H1 (cell line): ENCODE measurements around the gene C2orf74. TPM values are rescaled to one million over a fixed set of nuclear protein-coding genes. Genes with fewer than 3 reads are reported as not detected.

Source experiments
- CTCF ChIA-PET: fragments of 300-600 bp; sonication (Branson Sonifier 250); formaldehyde crosslinking; loops from one replicate; lab custom pipeline; 2021; ENCODE audit not compliant: partially characterized antibody; lab: Charles Lee
- POLR2A ChIA-PET: fragments of 300-600 bp; sonication (Branson Sonifier 250); formaldehyde crosslinking; loops from one replicate; lab custom pipeline; 2021; ENCODE audit warnings: inconsistent platforms; ENCODE audit not compliant: partially characterized antibody; lab: Charles Lee
- DNase-seq, 2 experiments: peaks; one replicate each; pipeline versions ENCODE4 v3.0.0 to v3.0.0-alpha.2; 2010 to 2022; ENCODE audit warnings: low spot score in 2 of 2, low read depth in 1 of 2, mixed read lengths in 1 of 2
- FAIRE-seq: peaks from 2 replicates; lab custom pipeline; 2011; peaks lifted over from hg19 to GRCh38; lab: Jason Lieb, UNC
- H2AFZ ChIP-seq: 2 replicates; pipeline ENCODE4 v1.8.1; 2012; ENCODE audit warnings: low read length, inconsistent platforms
- H2AK5ac ChIP-seq: 2 replicates; pipeline ENCODE4 v1.6.1; 2013; ENCODE audit warnings: low read depth, low read length
- H2BK120ac ChIP-seq: replicated peaks from 2 replicates; pipeline ENCODE3; 2013; ENCODE audit warnings: low read depth, low read length, inconsistent platforms
- H2BK12ac ChIP-seq: 2 replicates; pipeline ENCODE4 v1.6.1; 2013; ENCODE audit warnings: low read depth, low read length
- H2BK15ac ChIP-seq: 2 replicates; pipeline ENCODE4 v1.6.1; 2013; ENCODE audit warnings: low read length
- H2BK20ac ChIP-seq: 2 replicates; pipeline ENCODE4 v1.6.1; 2013; ENCODE audit warnings: low read length
- H2BK5ac ChIP-seq: 2 replicates; pipeline ENCODE4 v1.6.1; 2013; ENCODE audit warnings: low read depth, low read length
- H3K14ac ChIP-seq: 2 replicates; pipeline ENCODE4 v1.6.1; 2013; ENCODE audit warnings: inconsistent platforms; ENCODE audit not compliant: insufficient read length
- H3K18ac ChIP-seq: 2 replicates; pipeline ENCODE4 v1.6.1; 2013; ENCODE audit warnings: low read length; ENCODE audit errors: extremely low read depth
- H3K23ac ChIP-seq: 2 replicates; pipeline ENCODE4 v1.6.1; 2013; ENCODE audit warnings: inconsistent platforms; ENCODE audit not compliant: insufficient read length
- H3K23me2 ChIP-seq: 2 replicates; pipeline ENCODE4 v1.6.1; 2013; ENCODE audit warnings: low read depth, low read length
- H3K27ac ChIP-seq: 2 replicates; pipeline ENCODE4 v1.6.1; 2011; ENCODE audit warnings: low read depth, low read length, inconsistent platforms
- H3K27me3 ChIP-seq, 4 experiments: replicated peaks in 1 of 4; 1 replicate in 1 of 4; 2 replicates in 3 of 4; pipeline versions ENCODE4 v1.6.1 to v1.8.1; 2011 to 2013; ENCODE audit warnings: low read length in 3 of 4, mild to moderate bottlenecking in 3 of 4, inconsistent platforms in 2 of 4, mixed read lengths in 2 of 4, moderate library complexity in 1 of 4; ENCODE audit not compliant: control insufficient read depth in 3 of 4, insufficient read depth in 3 of 4; ENCODE audit errors: extremely low read depth in 1 of 4
- H3K36me3 ChIP-seq, 4 experiments: 2 replicates each; pipeline versions ENCODE4 v1.6.1 to v1.8.1; 2011 to 2013; ENCODE audit warnings: mild to moderate bottlenecking in 4 of 4, low read length in 3 of 4, moderate library complexity in 2 of 4, control low read depth in 1 of 4, inconsistent platforms in 1 of 4; ENCODE audit not compliant: insufficient read depth in 4 of 4, control insufficient read depth in 2 of 4
- H3K4ac ChIP-seq: replicated peaks from 2 replicates; pipeline ENCODE3; 2013; ENCODE audit warnings: low read length, low read depth, mixed read lengths, inconsistent platforms; ENCODE audit not compliant: insufficient read length
- H3K4me1 ChIP-seq, 4 experiments: replicated peaks in 1 of 4; 1 replicate in 1 of 4; 2 replicates in 3 of 4; pipeline versions ENCODE4 v1.6.1 to v1.8.1; 2011 to 2013; ENCODE audit warnings: low read length in 3 of 4, inconsistent platforms in 2 of 4, mixed read lengths in 1 of 4; ENCODE audit not compliant: insufficient read depth in 4 of 4, control insufficient read depth in 3 of 4
- H3K4me2 ChIP-seq, 2 experiments: 2 replicates each; pipeline versions ENCODE4 v1.6.1 to v1.8.1; 2011 to 2013; ENCODE audit warnings: low read depth in 2 of 2, low read length in 2 of 2, control low read depth in 1 of 2, inconsistent platforms in 1 of 2, mild to moderate bottlenecking in 1 of 2; ENCODE audit not compliant: insufficient read depth in 1 of 2
- H3K4me3 ChIP-seq, 4 experiments: fragments of 200-600, 300-600 bp in 1 of 4; sonication (generic), shearing (Covaris generic), sonication (Bioruptor Twin) in 1 of 4; 2 replicates each; pipeline versions ENCODE4 v1.5.1 to v1.8.1; 2011 to 2016; ENCODE audit warnings: low read length in 4 of 4, low read depth in 3 of 4, control low read depth in 2 of 4, inconsistent platforms in 2 of 4, mild to moderate bottlenecking in 2 of 4, mixed read lengths in 1 of 4, moderate library complexity in 1 of 4; ENCODE audit not compliant: insufficient read depth in 2 of 4; ENCODE audit errors: extremely low read depth in 1 of 4
- H3K56ac ChIP-seq: replicated peaks from 2 replicates; pipeline ENCODE3; 2013; ENCODE audit warnings: low read depth, mild to moderate bottlenecking, mixed read lengths, low read length, inconsistent platforms; ENCODE audit not compliant: insufficient read length
- H3K79me1 ChIP-seq: 2 replicates; pipeline ENCODE4 v1.6.1; 2013; ENCODE audit warnings: low read depth, low read length, control low read depth
- H3K79me2 ChIP-seq, 2 experiments: 2 replicates each; pipeline versions ENCODE4 v1.6.1 to v1.8.1; 2012 to 2013; ENCODE audit warnings: low read length in 2 of 2, mild to moderate bottlenecking in 2 of 2, inconsistent platforms in 1 of 2; ENCODE audit not compliant: insufficient read depth in 2 of 2, control insufficient read depth in 1 of 2
- H3K9ac ChIP-seq, 4 experiments: replicated peaks in 1 of 4; 1 replicate in 1 of 4; 2 replicates in 3 of 4; pipeline versions ENCODE4 v1.6.1 to v1.8.1; 2011 to 2013; ENCODE audit warnings: low read depth in 3 of 4, low read length in 3 of 4, control low read depth in 2 of 4, mild to moderate bottlenecking in 2 of 4, moderate library complexity in 2 of 4, inconsistent platforms in 1 of 4; ENCODE audit errors: extremely low read depth in 1 of 4
- H3K9me3 ChIP-seq, 2 experiments: 2 replicates each; pipeline versions ENCODE4 v1.6.1 to v1.8.1; 2012 to 2013; ENCODE audit warnings: mild to moderate bottlenecking in 2 of 2, moderate library complexity in 2 of 2, control low read depth in 1 of 2, inconsistent platforms in 1 of 2, low read depth in 1 of 2, low read length in 1 of 2, mixed read lengths in 1 of 2; ENCODE audit not compliant: insufficient read depth in 2 of 2
- H4K20me1 ChIP-seq, 2 experiments: replicated peaks in 1 of 2; 2 replicates each; pipeline versions ENCODE3 to v1.8.1; 2011 to 2013; ENCODE audit warnings: inconsistent platforms in 2 of 2, low read length in 2 of 2, mild to moderate bottlenecking in 1 of 2; ENCODE audit not compliant: insufficient read depth in 2 of 2, control insufficient read depth in 1 of 2
- H4K5ac ChIP-seq: 2 replicates; pipeline ENCODE4 v1.6.1; 2013; ENCODE audit warnings: low read length, low read depth, mixed read lengths, inconsistent platforms; ENCODE audit not compliant: insufficient read length
- H4K8ac ChIP-seq: 2 replicates; pipeline ENCODE4 v1.8.0; 2013; ENCODE audit warnings: mild to moderate bottlenecking, moderate library complexity, low read length, inconsistent platforms; ENCODE audit not compliant: insufficient read depth; ENCODE audit errors: extremely low read depth
- H4K91ac ChIP-seq: replicated peaks from 2 replicates; pipeline ENCODE3; 2013; ENCODE audit warnings: low read length, mixed read lengths, inconsistent platforms; ENCODE audit not compliant: insufficient read length
- ATF3 ChIP-seq: IDR thresholded peaks from 2 replicates; pipeline ENCODE4 v1.6.1; 2011; ENCODE audit warnings: low read depth, mild to moderate bottlenecking, low read length; ENCODE audit not compliant: insufficient read depth
- CBX8 ChIP-seq: fragments of 300-800, 300-1000 bp; sonication (generic); IDR thresholded peaks from 2 replicates; pipeline ENCODE4 v1.7.1; 2016; ENCODE audit warnings: low read depth, low read length, borderline replicate concordance
- CHD1 ChIP-seq: IDR thresholded peaks from 2 replicates; pipeline ENCODE4 v1.6.1; 2012; ENCODE audit warnings: low read depth, low read length, improper control_type of control experiment
- EP300 ChIP-seq, 2 experiments: IDR thresholded peaks; 1 replicate in 1 of 2; 2 replicates in 1 of 2; pipeline ENCODE4 v1.6.1; 2011 to 2012; ENCODE audit warnings: low read depth in 2 of 2, low read length in 2 of 2, mild to moderate bottlenecking in 2 of 2, borderline replicate concordance in 1 of 2, inconsistent platforms in 1 of 2, moderate library complexity in 1 of 2
- FOSL1 ChIP-seq: IDR thresholded peaks from 2 replicates; pipeline ENCODE4 v1.6.1; 2011; ENCODE audit warnings: mild to moderate bottlenecking, low read depth, low read length, moderate library complexity; ENCODE audit not compliant: insufficient read depth
- KDM1A ChIP-seq: fragments of 200-600, 300-600 bp; sonication (generic); IDR thresholded peaks from 2 replicates; pipeline ENCODE4 v1.7.1; 2016; ENCODE audit warnings: mild to moderate bottlenecking, low read length, borderline replicate concordance
- KDM5A ChIP-seq: fragments of 200-600 bp; IDR thresholded peaks from 2 replicates; pipeline ENCODE4 v1.7.1; 2012; ENCODE audit warnings: mild to moderate bottlenecking, low read length, inconsistent platforms, mixed read lengths
- POLR2A ChIP-seq, 2 experiments: IDR thresholded peaks; 1 replicate in 1 of 2; 2 replicates in 1 of 2; pipeline ENCODE4 v1.6.1; 2011; ENCODE audit warnings: low read depth in 2 of 2, low read length in 2 of 2, mild to moderate bottlenecking in 2 of 2; ENCODE audit errors: control extremely low read depth in 1 of 2
- POLR2AphosphoS5 ChIP-seq: IDR thresholded peaks from 2 replicates; pipeline ENCODE4 v1.6.1; 2011; ENCODE audit warnings: low read depth, low read length
- RXRA ChIP-seq: IDR thresholded peaks from 2 replicates; pipeline ENCODE4 v1.6.1; 2011; ENCODE audit warnings: low read depth, mild to moderate bottlenecking, low read length, moderate library complexity; ENCODE audit not compliant: insufficient read depth
- SIX5 ChIP-seq: IDR thresholded peaks from 2 replicates; pipeline ENCODE4 v1.6.1; 2011; ENCODE audit warnings: mild to moderate bottlenecking, low read depth, low read length
- SUZ12 ChIP-seq: fragments of 200-600 bp; sonication (generic); IDR thresholded peaks from 2 replicates; pipeline ENCODE4 v1.6.1; 2012; ENCODE audit warnings: mild to moderate bottlenecking, inconsistent platforms, low read length, moderate library complexity, mixed read lengths
- TBP ChIP-seq: IDR thresholded peaks from 2 replicates; pipeline ENCODE4 v1.6.1; 2011; ENCODE audit warnings: low read depth, low read length, improper control_type of control experiment
- TEAD4 ChIP-seq: IDR thresholded peaks from 2 replicates; pipeline ENCODE4 v1.6.1; 2012; ENCODE audit warnings: low read depth, low read length, inconsistent platforms, mixed read lengths
- WGBS, 2 experiments: shearing (Covaris generic) in 1 of 2; methylation state at CpG; one replicate each; pipeline versions ENCODE4 v1.1.6 to v1.1.7; 2013 to 2015; ENCODE audit warnings: low lambda C conversion rate in 2 of 2, mixed read lengths in 2 of 2, inconsistent platforms in 1 of 2, low coverage in 1 of 2, missing lambda C conversion rate in 1 of 2; ENCODE audit not compliant: insufficient replicate concordance in 2 of 2, insufficient coverage in 1 of 2, insufficient read length in 1 of 2; ENCODE audit errors: extremely low coverage in 1 of 2, missing lambda C conversion rate in 1 of 2; 5-methylcytosine and 5-hydroxymethylcytosine counted together
- polyA plus RNA-seq, 7 experiments: library from polyadenylated mRNA; depleted of rRNA in 3 of 7; stranded (reverse) in 5 of 7; unstranded in 2 of 7; fragments of >200 nt in 5 of 7; fragments of 200-250 nt in 2 of 7; gene quantifications; 1 replicate in 5 of 7; 2 replicates in 1 of 7; 4 replicates in 1 of 7; pipeline versions ENCODE4 v1.2.1 to v1.2.3, GENCODE V29; 2011 to 2013; ENCODE audit warnings: missing spikeins in 2 of 7, mixed read lengths in 2 of 7
- total RNA-seq: library from RNA; stranded (reverse); fragmentation: NEBNext Ultra II Directional; extraction: Animal tissue kit (Norgen Biotek cat#: 25700); gene quantifications from 2 replicates; pipeline ENCODE4 v1.2.1, GENCODE V29; 2021

Gene C2orf74
- total and polyA plus RNA-seq, 2 of the 8 experiments (the other 6 are each of a cell fraction or from before 2014, with no cell fraction given) = 2.6 to 9.3 TPM

- 92% methylated on average over 6 of the region's 6 CpGs; no CpG with 5 or more reads in 1 of the 2 experiments for WGBS, 2 experiments
- TF ChIP-seq POLR2A (IDR thresholded peaks at IDR 0.05; ENCODE audit: control extremely low read depth in 1 of 2, low read depth in 2 of 2, low read length in 2 of 2) (no peak), RXRA (no peak), ATF3 (no peak), POLR2AphosphoS5 (no peak), KDM5A (no peak), TBP (no peak), FOSL1 (no peak), KDM1A (no peak), CBX8 (no peak), SUZ12 (no peak), EP300 (IDR thresholded peaks at IDR 0.05; ENCODE audit: borderline replicate concordance in 1 of 2, low read depth in 2 of 2, low read length in 2 of 2) (no peak), CHD1 (no peak), TEAD4 (no peak), SIX5 (no peak)
These were observed 47.8 kb upstream of the C2orf74 start for GRCh38 chr2:61114147-61114546.

More at GRCh38 chr2:61114147-61114546, 47.8 kb upstream of the C2orf74 start:
- H3K56ac ChIP-seq = no peak overlapping the region
- H3K14ac ChIP-seq = no peak overlapping the region
- no peak overlapping the region for H2AK5ac ChIP-seq
- no peak overlapping the region for H4K8ac ChIP-seq
- CTCF ChIA-PET = interaction anchor here (1.1 kb wide), 1 partner anchor 13 kb away, joined by 3 read pairs; no protein-coding TSS in a partner anchor
- no peak overlapping the region for H2BK5ac ChIP-seq
- no peaks in the 10 kb centered on the region for H3K23me2 ChIP-seq
- H3K23ac ChIP-seq = no peak overlapping the region
- H3K4me2 ChIP-seq = no peak overlapping the region
- H2BK15ac ChIP-seq = no peak overlapping the region
- no peak overlapping the region for H2BK12ac ChIP-seq
- H4K91ac ChIP-seq = no peak overlapping the region
- no peak overlapping the region for H2AFZ ChIP-seq
- peaks cover 3% of the 10 kb centered on the region in 2 experiments; a peak in 1 of 4 replicates for H3K9me3 ChIP-seq
- H3K4me1 ChIP-seq = no peaks in the 10 kb centered on the region
- no peak overlapping the region for H2BK120ac ChIP-seq
- no peaks in the 10 kb centered on the region for H3K79me1 ChIP-seq
- H3K79me2 ChIP-seq = no peaks in the 10 kb centered on the region
- H3K4ac ChIP-seq = no peak overlapping the region
- peaks cover 0 to 13% (median 5%) of the 10 kb centered on the region in 4 experiments; a peak in 4 of 8 replicates for H3K36me3 ChIP-seq
- H3K27me3 ChIP-seq = no peaks in the 10 kb centered on the region
- no peak overlapping the region for H4K5ac ChIP-seq
- H2BK20ac ChIP-seq = no peak overlapping the region
- H3K4me3 ChIP-seq = no peak overlapping the region
- DNase-seq = no peak
- H4K20me1 ChIP-seq = no peaks in the 10 kb centered on the region
- H3K18ac ChIP-seq = no peak overlapping the region
- no peak overlapping the region for H3K9ac ChIP-seq
- no peak for FAIRE-seq
- POLR2A ChIA-PET = interaction anchor here (1.7 kb wide), 1 partner anchor 358 kb away, joined by 3 read pairs; the partner anchor contains the start of gene PAPOLG
- no peak overlapping the region for H3K27ac ChIP-seq
